GM18909 (cell line): ENCODE data around the gene CANT1.

Experiments
- ATAC-seq: cut with Tn5 transposase; IDR thresholded peaks from one replicate; pipeline ENCODE4 v1.9.1; 2021; ENCODE audit warnings: mild to moderate bottlenecking; ENCODE audit not compliant: unreplicated experiment, poor library complexity

The CANT1 gene

GRCh38 chr17:79012563-79013134 lies 3.1 kb upstream of the CANT1 start:
- no peak for ATAC-seq

DNA sequence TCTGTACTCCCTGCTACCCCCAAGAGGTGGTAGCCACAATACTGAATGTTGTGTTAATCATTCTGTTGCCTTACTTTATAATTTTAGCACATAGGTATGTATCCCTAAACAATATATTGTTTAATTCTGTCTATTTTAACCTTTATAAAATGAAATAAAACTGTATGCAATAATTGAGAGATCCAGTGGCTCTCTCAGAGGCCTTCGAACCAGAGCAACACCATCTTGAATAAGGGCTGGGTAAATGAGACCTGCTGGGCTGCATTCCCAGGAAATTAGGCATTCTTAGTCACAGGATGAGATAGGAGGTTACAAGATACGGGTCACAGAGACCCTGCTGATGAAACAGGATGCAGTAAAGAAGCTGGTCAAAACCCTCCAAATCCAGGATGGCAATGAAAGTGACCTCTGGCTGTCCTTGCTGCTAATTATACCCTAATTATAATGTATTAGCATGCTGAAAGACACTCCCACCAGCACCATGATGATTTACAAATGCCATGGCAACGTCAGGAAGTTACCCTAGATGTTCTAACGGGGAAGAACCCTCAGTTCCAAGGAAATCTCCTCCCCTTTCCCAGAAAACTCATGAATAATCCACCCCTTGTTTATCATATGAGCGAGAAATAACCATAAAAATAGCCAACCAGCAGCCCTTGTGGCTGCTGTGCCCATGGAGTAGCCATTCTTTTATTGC lies 2.0 kb upstream of the CANT1 start:
- no peak for ATAC-seq

GRCh38 chr17:79010304-79010646 lies 711 bp upstream of the CANT1 start:
- no peak for ATAC-seq

DNA sequence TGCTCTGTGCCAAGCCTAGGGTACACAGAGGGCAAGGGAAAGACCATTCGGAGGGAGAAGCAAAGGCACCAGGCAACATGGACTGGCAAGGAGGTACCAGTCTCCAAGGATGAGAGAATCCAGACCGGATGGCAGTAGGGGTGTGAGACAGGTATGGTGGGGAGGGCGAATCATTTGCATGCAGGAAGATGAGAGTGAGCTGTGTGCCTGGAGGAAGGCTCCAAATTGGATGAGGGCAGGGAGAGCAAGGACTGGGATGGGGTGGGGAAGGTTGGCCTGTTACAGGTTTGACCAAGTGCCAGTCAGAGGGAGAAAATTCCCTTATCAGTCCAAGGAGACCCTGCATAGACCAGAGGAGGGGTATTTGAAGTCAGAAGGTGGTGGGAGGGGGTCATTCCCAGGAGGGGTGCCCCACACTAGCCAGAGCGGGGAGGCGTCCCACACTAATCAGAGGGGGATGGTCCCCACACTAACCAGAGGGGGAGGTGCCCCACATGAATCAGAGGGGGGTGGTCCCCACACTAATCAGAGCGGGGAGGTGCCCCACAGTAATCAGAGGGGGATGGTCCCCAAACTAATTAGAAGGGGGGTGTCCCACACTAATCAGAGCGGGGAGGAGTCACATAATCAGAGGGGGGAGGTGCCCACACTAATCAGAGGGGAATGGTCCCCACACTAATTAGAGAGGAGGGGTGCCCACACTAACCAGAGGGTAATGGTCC lies 737 bp downstream of the CANT1 start:
- ATAC-seq: peak; percentile 8

DNA sequence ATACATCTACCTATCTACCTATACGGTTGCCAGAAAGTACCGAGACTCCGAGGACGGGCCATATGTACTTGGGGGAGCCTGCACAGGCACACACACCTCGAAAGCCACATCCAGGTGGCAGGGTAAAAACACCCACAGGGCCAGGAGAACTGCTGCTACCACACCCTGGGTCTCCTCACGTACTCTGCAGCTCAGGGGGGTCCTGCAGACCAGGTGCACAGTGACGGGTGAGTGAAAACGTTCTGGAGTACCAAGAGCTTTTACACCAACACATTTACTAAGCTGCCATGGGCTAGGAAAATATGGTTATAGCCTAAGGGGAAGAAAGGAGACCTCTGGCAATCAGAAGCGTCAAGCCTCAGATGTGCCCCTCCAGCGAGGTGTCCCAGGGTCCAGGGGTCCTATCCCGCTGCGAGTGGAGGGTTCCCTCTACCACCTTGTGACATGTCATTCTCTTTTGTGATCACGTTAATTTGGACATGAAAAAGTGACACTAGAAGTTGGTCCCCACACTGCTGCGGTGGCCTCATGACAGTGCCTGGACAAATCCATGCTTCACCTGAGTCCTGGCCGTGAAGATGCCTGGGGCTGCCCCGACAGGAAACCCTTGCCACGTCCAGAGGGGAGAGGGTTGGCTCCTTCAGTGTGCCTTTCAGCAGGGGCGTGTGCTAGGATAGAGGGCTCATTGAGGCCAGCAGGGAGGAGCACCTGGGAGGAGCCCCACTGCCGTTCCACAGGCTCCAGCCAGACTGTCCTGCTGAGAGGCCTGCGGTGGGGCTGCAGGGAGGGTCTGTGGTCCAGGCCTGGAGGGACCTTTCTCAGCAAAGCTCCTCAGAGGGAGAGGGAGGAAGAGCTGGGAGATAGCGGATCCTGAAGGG lies 1.8 kb downstream of the CANT1 start:
- ATAC-seq: no peak

- ATAC-seq: no peak
Measured at GRCh38 chr17:79006794-79007503, 2.6 kb downstream of the CANT1 start.

GRCh38 chr17:79006046-79006445 lies 3.5 kb downstream of the CANT1 start:
- no peak for ATAC-seq

GRCh38 chr17:79005063-79005861 lies 4.3 kb downstream of the CANT1 start:
- no peak for ATAC-seq

DNA sequence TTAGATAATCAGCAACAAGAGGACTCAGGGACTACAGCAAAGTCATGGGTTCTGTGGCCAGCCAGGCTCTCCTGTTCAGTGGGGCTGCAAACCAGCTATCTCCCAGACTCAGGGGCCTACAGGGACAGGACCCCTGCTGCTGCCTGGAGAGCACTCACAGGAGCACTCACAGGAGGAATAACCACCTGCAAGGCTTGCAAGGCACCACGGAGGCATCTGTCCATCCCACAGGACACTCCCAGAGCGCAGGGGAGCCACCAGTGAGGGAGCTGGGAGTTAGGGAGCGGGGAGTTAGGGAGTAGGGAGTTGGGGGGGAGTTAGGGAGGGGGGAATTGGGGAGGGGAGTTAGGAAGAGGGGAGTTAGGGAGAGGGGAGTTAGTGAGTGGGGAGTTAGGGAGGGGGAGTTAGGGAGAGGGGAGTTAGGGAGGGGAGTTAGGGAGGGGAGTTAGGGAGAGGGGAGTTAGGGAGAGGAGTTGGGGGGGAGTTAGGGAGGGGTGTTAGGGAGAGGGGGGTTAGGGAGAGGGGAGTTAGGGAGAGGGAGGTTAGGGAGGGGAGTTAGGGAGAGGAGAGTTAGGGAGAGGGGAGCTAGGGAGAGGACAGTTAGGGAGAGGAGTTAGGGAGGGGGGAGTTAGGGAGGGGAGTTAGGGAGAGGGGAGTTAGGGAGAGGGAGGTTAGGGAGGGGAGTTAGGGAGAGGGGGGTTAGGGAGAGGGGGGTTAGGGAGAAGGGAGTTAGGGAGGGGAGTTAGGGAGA lies 5.7 kb downstream of the CANT1 start:
- no peak for ATAC-seq

GRCh38 chr17:79002796-79003593 lies 6.6 kb downstream of the CANT1 start:
- no peak for ATAC-seq

DNA sequence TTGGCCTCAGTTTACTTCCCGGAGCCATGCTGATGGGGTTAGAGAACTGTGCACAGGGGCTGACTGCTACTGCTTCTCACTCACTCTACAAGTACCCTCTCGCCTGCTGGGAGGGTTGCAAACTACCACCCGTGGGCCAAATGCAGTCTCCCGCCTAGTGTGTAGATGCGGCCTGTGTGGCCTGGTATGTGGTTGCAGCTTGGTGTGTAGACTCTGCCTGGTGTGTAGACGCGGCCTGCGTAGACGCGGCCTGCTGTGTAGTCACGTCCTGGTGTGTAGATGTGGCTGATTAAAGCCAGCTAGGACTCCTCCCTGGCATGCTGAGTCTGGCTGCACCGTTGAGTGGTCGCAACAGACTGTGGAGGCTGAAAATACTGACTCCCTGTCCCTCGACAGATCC lies 7.3 kb downstream of the CANT1 start:
- ATAC-seq: no peak

DNA sequence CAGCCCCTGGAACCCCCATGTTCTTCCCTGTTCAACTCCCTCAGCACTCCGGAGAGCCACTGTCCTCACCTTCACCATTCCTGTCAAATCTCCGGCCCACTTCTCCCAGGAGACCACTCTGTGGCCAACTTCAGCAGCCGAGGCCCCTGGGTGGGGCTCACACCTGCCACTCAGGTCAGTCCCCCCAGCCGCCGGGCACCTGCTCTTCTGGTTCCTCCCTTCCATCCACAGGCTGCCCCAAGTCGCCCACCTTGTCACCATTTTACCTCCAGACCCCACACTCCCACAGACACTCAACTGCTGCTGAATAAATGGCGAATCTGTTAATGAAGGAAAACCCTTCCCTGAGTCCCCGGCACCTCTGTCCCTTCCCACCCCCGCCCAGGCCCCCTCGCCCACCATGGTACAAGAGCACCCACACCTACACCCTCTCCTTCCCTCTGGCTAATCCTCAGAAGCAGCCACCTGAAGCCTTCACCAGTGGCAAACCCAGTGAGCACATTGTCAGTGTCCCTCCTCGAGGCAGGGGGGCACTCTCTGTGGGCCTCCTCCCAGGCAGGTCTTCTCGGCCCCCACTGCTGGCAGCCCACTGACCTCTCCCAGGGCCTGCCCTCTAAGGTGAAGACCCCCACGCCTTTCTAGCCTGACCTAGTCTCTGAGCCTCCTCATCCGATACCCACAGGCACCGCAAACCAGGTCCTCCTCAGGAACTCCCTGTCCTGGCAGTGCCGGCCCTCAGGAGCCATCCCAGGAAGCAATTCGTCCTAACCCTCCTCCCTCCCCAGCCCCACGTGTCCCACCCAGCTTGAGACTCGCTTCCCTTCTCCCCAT lies 8.2 kb downstream of the CANT1 start:
- no peak for ATAC-seq

DNA sequence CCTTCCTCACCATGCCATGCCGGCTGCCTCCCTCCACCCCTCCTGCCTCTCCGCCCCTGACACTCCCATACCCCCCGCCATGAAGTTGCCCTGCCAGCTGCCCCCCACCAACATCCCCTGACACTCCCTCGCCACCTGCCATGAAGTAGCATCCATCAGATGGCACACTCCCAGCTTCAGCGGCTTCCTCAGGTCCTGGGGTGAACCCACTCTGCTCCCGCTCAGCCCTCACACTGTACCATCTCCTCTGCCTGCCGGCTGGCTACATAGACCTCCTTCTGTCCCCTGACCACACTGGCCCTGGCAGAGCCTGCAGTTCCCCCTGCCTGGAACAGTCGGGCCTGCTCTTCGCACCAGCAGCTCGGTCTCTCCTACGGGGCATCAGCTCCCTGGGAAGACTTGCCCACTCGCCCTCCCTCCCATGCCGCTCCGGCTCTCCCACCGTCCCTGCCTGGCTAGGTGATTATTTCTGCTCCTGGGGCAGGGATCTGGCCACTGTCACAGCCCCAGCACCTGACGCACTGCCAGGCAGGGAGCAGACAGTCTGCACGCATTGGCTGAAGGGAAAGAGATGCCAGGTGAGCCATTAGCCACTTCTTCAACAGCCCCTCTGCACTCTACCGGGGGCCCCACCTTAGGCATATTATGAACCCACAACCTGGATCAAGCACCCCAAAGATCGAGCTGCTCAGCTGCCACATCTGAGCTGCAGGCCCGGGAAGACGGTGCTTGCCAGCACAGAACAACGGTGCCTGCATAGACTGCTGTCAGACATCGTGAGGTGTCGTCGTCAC lies 9.0 kb downstream of the CANT1 start:
- ATAC-seq: no peak

GRCh38 chr17:78999947-79000395 lies 9.6 kb downstream of the CANT1 start:
- ATAC-seq: no peak

- ATAC-seq: no peak
Measured at GRCh38 chr17:78999056-78999768, 10.4 kb downstream of the CANT1 start.
